ENCODE results near the gene DLK2.

Gene DLK2

GRCh38 chr6:43452896-43453295, 2.5 kb downstream of the DLK2 start:
- no peak for DNase-seq

GRCh38 chr6:43451939-43452338, 3.4 kb downstream of the DLK2 start:
- no peak for DNase-seq

DNA sequence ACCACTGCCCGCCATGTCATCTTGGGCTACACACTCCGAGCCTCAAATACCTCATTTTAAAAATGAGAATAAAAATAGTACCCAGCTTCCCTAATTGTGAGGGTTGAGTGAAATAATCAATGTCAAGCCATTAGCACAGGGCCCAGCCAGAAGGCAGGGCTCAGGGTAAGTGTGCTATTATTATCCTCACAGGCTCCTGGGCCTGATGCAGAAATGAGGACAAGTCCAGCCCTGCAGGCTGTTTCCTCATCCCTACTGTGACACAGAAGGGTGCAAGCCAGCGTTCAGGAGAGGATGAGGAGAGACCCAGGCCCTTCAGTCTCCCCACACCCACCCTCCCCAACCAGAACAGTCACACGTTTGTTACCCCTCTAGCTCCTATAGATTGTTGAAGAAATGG, 4.0 kb downstream of the DLK2 start:
- no peak for DNase-seq

- DNase-seq, result no peak
These were observed 4.6 kb downstream of the DLK2 start for GRCh38 chr6:43450699-43451131.

- DNase-seq, result no peak
These were observed 6.4 kb downstream of the DLK2 start for GRCh38 chr6:43448916-43449315.

GRCh38 chr6:43447604-43448003, 7.7 kb downstream of the DLK2 start:
- DNase-seq, result no peak

DNA sequence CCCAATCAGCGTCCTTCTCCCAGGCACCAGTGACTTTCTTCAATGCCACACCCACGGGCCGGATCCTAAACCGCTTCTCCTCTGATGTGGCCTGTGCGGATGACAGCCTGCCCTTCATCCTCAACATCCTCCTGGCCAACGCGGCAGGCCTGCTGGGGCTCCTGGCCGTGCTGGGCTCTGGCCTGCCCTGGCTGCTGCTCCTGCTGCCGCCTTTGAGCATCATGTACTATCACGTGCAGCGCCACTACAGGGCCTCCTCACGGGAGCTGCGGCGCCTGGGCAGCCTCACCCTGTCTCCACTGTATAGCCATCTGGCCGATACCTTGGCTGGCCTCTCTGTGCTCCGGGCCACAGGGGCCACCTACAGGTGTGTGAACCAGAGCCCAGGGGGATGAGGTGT, 9.8 kb downstream of the DLK2 start:
- DNase-seq, result no peak

DNA sequence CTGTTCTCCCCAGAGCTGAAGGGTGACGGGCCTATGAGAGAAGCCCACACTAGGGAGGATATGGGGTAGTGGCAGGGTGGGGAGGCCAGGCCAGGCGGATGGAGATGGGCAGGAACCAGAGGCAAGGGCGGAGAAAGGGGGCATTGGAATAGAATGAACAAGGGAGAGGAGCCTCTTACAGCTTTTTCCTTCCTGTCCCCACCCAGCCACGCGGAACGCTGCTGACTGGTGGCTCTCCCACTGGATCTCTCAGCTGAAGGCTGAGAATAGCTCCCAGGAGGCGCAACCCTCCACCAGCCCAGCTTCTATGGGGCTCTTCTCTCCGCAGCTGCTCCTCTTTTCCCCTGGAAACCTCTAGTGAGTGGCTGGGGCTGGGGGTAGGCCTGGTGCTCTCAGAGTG, 10.8 kb downstream of the DLK2 start:
- no peak for DNase-seq

DNA sequence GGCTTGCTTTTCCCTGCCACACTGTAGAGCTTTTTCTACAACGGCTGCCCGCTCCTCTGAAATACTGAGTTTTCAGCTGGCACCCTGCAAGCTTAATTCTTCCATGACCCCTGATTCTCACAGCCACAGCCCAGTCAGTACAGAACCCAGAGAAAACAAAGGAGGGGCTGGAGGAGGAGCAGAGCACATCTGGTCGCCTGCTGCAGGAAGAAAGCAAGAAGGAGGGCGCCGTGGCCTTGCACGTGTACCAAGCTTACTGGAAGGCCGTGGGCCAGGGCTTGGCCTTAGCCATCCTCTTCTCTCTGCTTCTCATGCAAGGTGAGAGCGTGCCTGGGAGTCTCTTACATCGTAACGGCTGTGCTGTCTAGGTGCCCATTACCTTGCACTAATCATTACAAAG, 11.3 kb downstream of the DLK2 start:
- DNase-seq, result no peak

GRCh38 chr6:43442935-43443334, 12.4 kb downstream of the DLK2 start:
- DNase-seq, result no peak

DNA sequence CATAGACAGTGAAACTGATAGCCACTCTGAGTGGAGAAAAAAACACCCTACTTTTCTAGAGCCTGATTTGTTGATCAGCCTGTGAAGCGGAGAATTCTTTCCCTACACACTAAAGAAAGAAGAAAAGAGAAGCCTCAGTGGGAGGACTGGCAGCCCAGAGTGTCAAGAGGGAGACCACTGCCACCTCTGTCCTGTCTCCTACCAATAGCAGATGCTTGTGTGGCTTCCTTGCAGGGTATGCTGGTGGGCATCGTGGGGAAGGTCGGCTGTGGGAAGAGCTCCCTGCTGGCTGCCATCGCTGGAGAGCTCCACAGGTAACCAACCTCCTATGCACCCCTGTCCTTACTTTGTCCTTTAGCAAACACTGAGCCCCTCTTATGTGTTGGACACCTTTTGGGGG, 17.6 kb downstream of the DLK2 start:
- no peak for DNase-seq

DNA sequence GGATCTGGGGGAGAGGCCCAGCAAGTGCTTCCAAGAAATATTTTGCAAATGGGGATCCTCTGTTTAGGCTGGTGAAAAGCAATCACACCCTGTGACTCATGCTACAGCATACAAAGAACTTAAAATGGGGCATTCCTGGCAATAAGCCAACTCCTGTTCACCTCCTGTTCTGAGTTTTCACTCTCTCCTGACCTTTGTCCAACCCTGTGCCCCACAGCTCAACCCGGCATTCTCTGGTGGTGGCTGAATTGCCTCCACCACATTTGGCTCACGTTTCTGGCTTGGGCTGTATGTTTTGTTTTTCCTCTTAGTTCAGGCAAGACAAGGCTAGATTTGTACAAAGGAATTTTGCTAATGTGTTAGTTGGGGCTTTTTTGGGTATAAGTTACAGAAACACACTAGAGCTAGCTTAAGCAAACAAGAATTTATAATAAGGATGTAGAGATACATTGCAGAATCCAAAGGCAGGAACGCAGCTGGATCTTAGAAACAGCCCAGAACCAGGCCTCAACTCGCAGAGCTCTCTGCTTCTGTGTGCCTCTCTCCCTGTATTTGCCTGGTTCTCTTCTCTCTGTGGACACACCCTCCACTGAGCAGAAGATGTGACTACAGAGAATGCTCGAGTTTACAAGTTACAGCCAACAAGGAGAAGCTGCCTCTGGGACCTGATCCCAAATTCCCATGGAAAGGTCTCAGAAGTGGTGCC, 18.6 kb downstream of the DLK2 start:
- no peak for DNase-seq

DNA sequence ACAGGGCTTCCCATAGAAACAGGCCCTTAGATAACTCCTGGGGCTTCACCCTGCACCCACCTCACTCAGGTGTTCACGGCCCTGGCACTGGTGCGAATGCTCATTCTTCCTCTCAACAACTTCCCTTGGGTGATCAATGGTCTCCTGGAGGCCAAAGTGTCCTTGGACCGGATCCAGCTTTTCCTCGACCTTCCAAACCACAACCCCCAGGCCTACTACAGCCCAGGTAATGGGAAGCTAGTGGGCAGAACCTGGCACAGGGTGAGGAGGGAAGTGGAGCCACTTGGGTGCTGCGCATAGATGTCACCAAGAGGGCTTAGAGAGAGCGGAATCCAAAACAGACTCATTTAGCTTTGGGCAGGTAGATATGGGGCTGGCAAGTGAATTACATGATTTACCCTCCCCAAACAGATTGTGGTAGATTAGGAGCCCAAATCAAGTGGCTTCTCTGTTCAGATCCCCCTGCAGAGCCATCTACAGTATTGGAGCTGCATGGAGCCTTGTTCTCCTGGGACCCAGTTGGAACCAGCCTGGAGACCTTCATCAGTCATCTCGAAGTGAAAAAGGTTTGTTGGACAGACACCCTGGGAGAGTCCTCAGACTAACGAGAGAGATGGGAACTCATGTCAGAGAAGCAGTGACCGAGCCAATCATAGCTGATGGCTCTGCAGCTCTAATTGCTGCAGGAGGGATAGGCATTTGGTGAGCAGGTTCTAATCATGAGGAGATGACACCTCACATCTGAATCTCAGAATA, 19.5 kb downstream of the DLK2 start:
- DNase-seq, result no peak

DNA sequence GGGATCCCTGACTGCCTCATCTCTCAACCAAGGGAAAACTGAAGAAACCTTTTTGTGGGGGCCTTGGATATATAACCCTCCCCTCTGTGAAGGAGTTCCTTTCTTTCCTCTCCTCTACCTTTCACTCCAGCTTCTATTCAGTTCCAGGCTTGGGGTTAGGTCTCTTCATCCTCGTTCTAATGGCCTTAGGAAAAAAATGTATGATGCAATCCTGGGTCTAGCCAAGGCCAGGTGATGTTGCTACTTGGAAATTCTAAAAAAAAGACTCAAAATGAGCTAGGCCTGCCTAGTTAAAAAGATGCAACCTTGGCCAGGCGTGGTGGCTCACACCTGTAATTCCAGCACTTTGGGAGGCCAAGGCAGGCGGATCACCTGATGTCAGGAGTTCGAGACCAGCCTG, 20.4 kb downstream of the DLK2 start:
- no peak for DNase-seq

DNA sequence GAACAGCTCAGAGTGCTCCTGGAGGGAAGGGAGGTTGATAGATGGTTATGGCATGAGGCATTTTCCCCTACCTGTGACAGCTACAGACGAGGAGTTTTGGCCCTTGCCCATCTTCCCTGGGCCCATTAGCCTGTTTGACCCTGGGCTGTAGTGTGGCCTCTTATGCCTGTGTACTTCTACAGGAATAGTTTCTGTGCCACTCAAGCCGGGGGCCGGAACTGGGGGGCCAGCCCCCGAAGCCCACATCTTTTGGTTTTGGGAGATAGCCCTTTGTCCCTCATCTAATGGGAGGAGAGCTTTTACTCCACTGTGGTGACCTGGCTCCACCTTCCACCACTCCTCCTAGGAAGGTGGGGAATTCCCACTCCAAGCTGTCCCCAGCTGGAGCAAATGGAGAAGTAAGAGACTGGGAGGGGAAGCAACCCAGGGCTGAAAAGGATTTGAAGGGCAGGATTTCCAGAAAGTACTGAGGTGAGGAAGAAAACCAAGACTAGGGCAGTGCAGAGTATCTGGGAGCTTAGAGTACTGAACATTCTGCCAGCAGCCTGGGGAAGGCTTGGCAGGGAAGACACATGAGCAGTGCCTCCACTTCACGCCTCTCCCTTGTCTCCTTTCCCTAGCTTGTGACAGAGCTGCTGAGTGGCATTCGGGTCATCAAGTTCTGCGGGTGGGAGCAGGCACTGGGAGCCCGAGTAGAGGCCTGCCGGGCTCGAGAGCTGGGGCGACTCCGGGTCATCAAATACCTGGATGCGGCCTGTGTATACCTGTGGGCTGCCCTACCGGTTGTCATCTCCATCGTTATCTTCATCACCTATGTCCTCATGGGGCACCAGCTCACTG, 21.1 kb downstream of the DLK2 start:
- DNase-seq, result no peak

GRCh38 chr6:43433148-43433547, 22.2 kb downstream of the DLK2 start:
- no peak for DNase-seq

DNA sequence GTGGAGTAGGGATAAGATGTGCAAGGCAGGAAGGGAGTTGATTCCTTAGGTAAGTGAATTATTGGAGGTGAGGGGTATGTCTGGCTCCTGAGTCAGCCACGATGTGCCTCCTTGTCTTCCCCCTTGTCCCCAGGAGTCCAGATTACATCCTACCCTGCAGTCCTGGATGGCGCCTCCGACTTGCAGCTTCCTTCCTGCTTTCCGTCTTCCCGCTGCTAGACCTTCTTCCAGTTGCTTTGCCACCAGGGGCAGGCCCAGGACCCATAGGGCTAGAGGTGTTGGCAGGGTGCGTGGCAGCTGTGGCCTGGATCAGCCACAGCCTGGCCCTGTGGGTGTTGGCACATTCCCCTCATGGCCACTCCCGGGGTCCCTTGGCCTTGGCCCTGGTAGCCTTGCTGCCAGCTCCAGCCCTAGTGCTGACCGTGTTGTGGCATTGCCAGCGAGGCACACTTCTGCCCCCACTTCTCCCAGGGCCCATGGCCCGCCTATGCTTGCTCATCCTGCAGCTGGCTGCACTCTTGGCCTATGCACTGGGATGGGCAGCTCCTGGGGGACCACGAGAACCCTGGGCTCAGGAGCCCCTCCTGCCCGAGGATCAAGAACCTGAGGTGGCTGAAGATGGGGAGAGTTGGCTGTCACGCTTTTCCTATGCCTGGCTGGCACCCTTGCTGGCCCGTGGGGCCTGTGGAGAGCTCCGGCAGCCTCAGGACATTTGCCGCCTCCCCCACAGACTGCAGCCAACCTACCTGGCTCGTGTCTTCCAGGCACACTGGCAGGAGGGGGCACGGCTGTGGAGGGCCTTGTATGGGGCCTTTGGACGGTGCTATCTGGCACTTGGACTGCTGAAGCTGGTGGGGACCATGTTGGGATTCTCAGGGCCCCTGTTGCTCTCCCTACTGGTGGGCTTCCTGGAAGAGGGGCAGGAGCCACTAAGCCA, 23.1 kb downstream of the DLK2 start:
- DNase-seq, result no peak

- no peak for DNase-seq
These were observed 26.5 kb downstream of the DLK2 start for GRCh38 chr6:43428874-43429273.

DNA sequence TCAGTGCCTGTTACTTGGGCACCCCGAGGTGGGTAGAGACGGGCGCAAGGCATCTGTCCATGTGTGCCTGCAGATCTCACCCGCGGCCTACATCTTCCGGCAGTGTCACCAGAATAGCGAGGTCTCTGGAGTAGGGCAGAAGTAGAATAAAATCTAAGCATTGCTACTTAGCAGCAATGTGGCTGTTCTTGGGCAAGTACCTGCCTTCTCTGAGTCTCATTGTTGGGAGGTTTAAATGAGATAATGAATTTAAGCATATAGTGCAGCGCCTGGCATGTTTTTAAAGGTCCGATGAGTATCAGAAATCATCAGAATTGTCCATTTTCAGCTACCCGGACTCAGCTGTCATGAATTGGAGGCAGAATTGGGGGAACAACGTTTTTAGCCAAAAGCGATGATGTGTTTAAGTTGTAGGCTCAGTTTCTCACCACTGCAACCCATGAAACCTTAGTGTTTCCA, 27.2 kb downstream of the DLK2 start:
- no peak for DNase-seq

DNA sequence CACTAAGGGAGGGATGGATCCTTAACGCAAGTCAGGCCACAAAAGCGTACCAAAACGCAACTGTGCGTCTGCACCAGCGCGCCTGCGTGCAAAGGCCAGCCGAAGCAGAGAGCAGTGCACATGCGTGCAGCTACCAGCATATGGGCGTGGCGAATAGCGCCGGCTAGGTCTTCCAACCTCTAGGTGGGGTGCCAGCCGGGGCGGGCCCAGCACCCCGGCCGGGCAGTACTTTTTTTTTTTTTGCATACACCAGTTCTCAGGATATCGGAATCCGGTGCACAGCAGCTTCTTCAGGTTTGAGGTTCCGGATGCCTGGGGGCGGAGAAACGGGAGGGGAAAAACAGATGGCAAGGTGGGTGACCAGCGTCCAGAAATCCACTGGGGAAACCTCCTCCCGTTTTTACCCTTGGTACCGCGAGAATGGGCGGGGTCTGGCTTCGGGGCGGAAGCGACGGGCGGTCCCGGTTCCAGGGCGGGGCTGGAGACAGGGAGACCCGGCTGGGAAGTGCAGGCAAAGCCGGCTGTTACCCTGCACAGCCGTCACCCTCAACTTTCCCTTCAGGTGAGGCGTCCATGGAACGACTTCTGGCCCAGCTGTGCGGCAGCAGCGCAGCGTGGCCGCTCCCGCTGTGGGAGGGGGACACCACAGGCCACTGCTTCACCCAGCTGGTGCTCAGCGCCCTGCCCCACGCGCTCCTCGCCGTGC, 27.8 kb downstream of the DLK2 start, which contains the start of gene ABCC10:
TSS of gene ABCC10 (plus strand) at position 136 of the 706 bp plus-strand sequence. CDS start at position 574, 438 bp downstream.
- peak; percentile 95 for DNase-seq

- DNase-seq, result no peak
These were observed 28.4 kb downstream of the DLK2 start for GRCh38 chr6:43426928-43427405.

Measured in CD4-positive, alpha-beta T cell treated with Interleukin-4 for 1 hour (primary cell).